Activated naive CD8-positive, alpha-beta T cell (primary cell): Measurements from ENCODE around the gene UFM1.
"Not testable (repeated sequence)": the region's sequence is repeated elsewhere in the genome, so short reads cannot be mapped to it uniquely, and the experiment has no call there.

Experiments
- H3K27ac Mint-ChIP-seq: one replicate; pipeline ENCODE4 v1.8.0; 2021; ENCODE audit warnings: mixed read lengths
- H3K27me3 Mint-ChIP-seq: one replicate; pipeline ENCODE4 v1.8.0; 2021; ENCODE audit warnings: mixed read lengths
- H3K36me3 Mint-ChIP-seq: one replicate; pipeline ENCODE4 v1.8.0; 2021; ENCODE audit warnings: mixed read lengths
- H3K4me1 Mint-ChIP-seq: one replicate; pipeline ENCODE4 v1.8.0; 2021; ENCODE audit warnings: low read depth, mixed read lengths
- H3K4me3 Mint-ChIP-seq: one replicate; pipeline ENCODE4 v1.8.0; 2021; ENCODE audit warnings: mild to moderate bottlenecking, mixed read lengths
- H3K9me3 Mint-ChIP-seq: one replicate; pipeline ENCODE4 v1.8.0; 2021; ENCODE audit warnings: low read depth, mixed read lengths

UFM1 gene

DNA sequence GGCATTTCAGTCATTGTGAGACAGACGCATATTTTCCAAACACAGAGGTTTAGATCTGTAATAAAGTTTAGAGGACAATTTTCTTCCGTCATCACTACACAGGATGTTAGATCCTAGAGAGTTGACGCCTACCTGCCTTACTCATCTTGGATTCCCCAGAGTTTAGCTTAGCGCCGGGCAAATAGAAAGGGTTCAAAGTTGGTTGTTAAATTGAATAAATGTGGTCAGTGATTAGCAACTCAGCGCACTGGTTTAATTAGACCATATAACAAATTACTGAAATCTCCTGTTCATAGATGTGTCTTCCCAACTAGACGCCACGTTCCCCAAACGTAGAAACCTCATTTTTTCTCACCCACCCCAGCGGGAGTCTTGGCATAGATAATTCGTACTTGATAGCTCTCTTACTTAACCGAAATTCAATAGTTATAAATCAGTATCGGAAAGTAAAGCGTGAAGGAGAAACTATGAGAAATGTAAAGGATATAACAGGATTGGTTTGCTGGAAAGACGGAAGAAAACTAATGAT, 726 bp upstream of the UFM1 start:
- Mint-ChIP-seq H3K4me1 (peaks cover 40% of the 10 kb centered on the region), H3K4me3 (peak overlapping the region; percentile 98), H3K27me3 (no peaks in the 10 kb centered on the region), H3K27ac (peak overlapping the region; percentile 99), H3K9me3 (no peaks in the 10 kb centered on the region), H3K36me3 (peaks cover 10% of the 10 kb centered on the region)

- peaks cover 43% of the 10 kb centered on the region for H3K4me1 Mint-ChIP-seq
- peaks cover 12% of the 10 kb centered on the region for H3K36me3 Mint-ChIP-seq
- H3K27ac Mint-ChIP-seq, result peak overlapping the region; percentile 99
- no peaks in the 10 kb centered on the region for H3K9me3 Mint-ChIP-seq
- no peaks in the 10 kb centered on the region for H3K27me3 Mint-ChIP-seq
- H3K4me3 Mint-ChIP-seq, result peak overlapping the region; percentile 98
These were observed 515 bp downstream of the UFM1 start for GRCh38 chr13:38350114-38350617.

GRCh38 chr13:38355595-38356119, 6.0 kb downstream of the UFM1 start:
- Mint-ChIP-seq H3K9me3 (no peaks in the 10 kb centered on the region), H3K27ac (peak overlapping the region; percentile 55), H3K27me3 (no peaks in the 10 kb centered on the region), H3K4me1 (peaks cover 45% of the 10 kb centered on the region), H3K4me3 (no peak overlapping the region), H3K36me3 (peaks cover 16% of the 10 kb centered on the region)

GRCh38 chr13:38358684-38359083, 9.0 kb downstream of the UFM1 start:
- no peak overlapping the region for H3K4me3 Mint-ChIP-seq
- peaks cover 22% of the 10 kb centered on the region for H3K36me3 Mint-ChIP-seq
- no peaks in the 10 kb centered on the region for H3K9me3 Mint-ChIP-seq
- no peaks in the 10 kb centered on the region for H3K27me3 Mint-ChIP-seq
- H3K4me1 Mint-ChIP-seq, result peaks cover 21% of the 10 kb centered on the region
- no peak overlapping the region for H3K27ac Mint-ChIP-seq

GRCh38 chr13:38361542-38362262, 12.1 kb downstream of the UFM1 start:
- peaks cover 17% of the 10 kb centered on the region for H3K36me3 Mint-ChIP-seq
- H3K27me3 Mint-ChIP-seq, result no peaks in the 10 kb centered on the region

GRCh38 chr13:38363219-38363618, 13.6 kb downstream of the UFM1 start:
- H3K9me3 Mint-ChIP-seq, result no peaks in the 10 kb centered on the region
- peaks cover 6% of the 10 kb centered on the region for H3K4me1 Mint-ChIP-seq
- H3K36me3 Mint-ChIP-seq, result peaks cover 17% of the 10 kb centered on the region
- no peaks in the 10 kb centered on the region for H3K27me3 Mint-ChIP-seq
- H3K27ac Mint-ChIP-seq, result no peak overlapping the region
- no peak overlapping the region for H3K4me3 Mint-ChIP-seq

More at GRCh38 chr13:38361542-38362262, 12.1 kb downstream of the UFM1 start:
- H3K4me3 Mint-ChIP-seq, result no peak overlapping the region
- H3K4me1 Mint-ChIP-seq, result peaks cover 9% of the 10 kb centered on the region
- no peak overlapping the region for H3K27ac Mint-ChIP-seq
- no peaks in the 10 kb centered on the region for H3K9me3 Mint-ChIP-seq

DNA sequence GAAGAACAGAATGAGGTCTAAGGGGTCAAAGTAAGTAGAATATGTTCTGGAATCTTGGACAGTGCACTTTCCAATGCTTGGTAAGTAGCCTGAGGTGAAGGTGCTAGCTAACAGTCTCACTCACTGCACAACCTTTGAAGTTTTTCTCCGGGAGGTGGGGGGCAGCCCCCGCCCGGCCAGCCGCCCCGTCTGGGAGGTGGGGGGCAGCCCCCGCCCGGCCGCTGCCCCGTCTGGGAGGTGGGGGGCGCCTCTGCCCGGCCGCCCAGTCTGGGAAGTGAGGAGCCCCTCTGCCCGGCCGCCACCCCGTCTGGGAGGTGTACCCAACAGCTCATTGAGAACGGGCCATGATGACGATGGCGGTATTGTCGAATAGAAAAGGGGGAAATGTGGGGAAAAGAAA, 14.1 kb downstream of the UFM1 start:
- not testable (repeated sequence) for H3K4me1 Mint-ChIP-seq, H3K4me3 Mint-ChIP-seq, H3K9me3 Mint-ChIP-seq, H3K27me3 Mint-ChIP-seq, H3K27ac Mint-ChIP-seq
- H3K36me3 Mint-ChIP-seq, result peaks cover 17% of the 10 kb centered on the region

- Mint-ChIP-seq H3K4me3 (no peak overlapping the region), H3K4me1 (peaks cover 2% of the 10 kb centered on the region), H3K27me3 (no peaks in the 10 kb centered on the region), H3K36me3 (peaks cover 16% of the 10 kb centered on the region), H3K9me3 (no peaks in the 10 kb centered on the region), H3K27ac (no peak overlapping the region)
These were observed 16.0 kb downstream of the UFM1 start for GRCh38 chr13:38365661-38366060.

- Mint-ChIP-seq H3K9me3 (no peaks in the 10 kb centered on the region), H3K27ac (no peak overlapping the region), H3K4me3 (no peak overlapping the region), H3K4me1 (peaks cover 2% of the 10 kb centered on the region), H3K27me3 (peaks cover 2% of the 10 kb centered on the region), H3K36me3 (peaks cover 7% of the 10 kb centered on the region)
These were observed 17.4 kb downstream of the UFM1 start for GRCh38 chr13:38366954-38367645.

DNA sequence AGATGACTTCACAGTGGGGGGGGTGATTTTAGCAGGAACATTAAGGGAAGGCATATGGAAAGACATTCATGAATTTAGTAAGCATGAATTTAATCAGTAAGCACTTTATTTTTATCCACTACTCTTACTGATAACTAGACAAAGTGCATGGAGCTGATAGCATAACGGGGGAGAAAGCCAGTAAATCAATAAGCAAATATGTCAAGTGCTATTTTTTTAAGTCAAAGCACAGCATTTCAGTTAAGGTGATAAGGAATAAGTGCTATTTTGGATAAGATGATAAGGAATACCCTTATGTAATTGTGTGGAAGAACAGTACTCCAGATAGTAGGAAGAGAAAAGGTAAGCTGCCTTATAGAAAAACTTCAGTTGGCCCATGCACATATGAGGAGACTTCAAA, 19.4 kb downstream of the UFM1 start:
- Mint-ChIP-seq H3K4me3 (no peak overlapping the region), H3K27me3 (peaks cover 8% of the 10 kb centered on the region), H3K36me3 (peaks cover 3% of the 10 kb centered on the region), H3K9me3 (peaks cover 3% of the 10 kb centered on the region), H3K4me1 (peaks cover 2% of the 10 kb centered on the region), H3K27ac (no peak overlapping the region)

- H3K9me3 Mint-ChIP-seq, H3K36me3 Mint-ChIP-seq, H3K4me1 Mint-ChIP-seq: not testable (repeated sequence)
These were observed 20.4 kb downstream of the UFM1 start for GRCh38 chr13:38370096-38370495.

GRCh38 chr13:38372820-38373383, 23.3 kb downstream of the UFM1 start:
- H3K27ac Mint-ChIP-seq, result no peak overlapping the region
- H3K9me3 Mint-ChIP-seq, result peaks cover 3% of the 10 kb centered on the region
- peaks cover 18% of the 10 kb centered on the region for H3K27me3 Mint-ChIP-seq
- no peak overlapping the region for H3K4me3 Mint-ChIP-seq
- peaks cover 5% of the 10 kb centered on the region for H3K36me3 Mint-ChIP-seq
- no peaks in the 10 kb centered on the region for H3K4me1 Mint-ChIP-seq

More at GRCh38 chr13:38370096-38370495, 20.4 kb downstream of the UFM1 start:
- H3K4me3 Mint-ChIP-seq, H3K27me3 Mint-ChIP-seq, H3K27ac Mint-ChIP-seq: not testable (repeated sequence)

GRCh38 chr13:38376546-38376945, 26.9 kb downstream of the UFM1 start:
- H3K36me3 Mint-ChIP-seq, result peaks cover 5% of the 10 kb centered on the region
- H3K27ac Mint-ChIP-seq, result no peak overlapping the region
- peaks cover 26% of the 10 kb centered on the region for H3K27me3 Mint-ChIP-seq
- no peak overlapping the region for H3K4me3 Mint-ChIP-seq
- no peaks in the 10 kb centered on the region for H3K4me1 Mint-ChIP-seq
- H3K9me3 Mint-ChIP-seq, result peaks cover 3% of the 10 kb centered on the region

GRCh38 chr13:38381890-38382289, 32.2 kb downstream of the UFM1 start:
- Mint-ChIP-seq H3K27me3 (peaks cover 9% of the 10 kb centered on the region), H3K4me1 (peaks cover 4% of the 10 kb centered on the region), H3K27ac (no peak overlapping the region), H3K9me3 (no peaks in the 10 kb centered on the region), H3K36me3 (no peaks in the 10 kb centered on the region), H3K4me3 (no peak overlapping the region)

- Mint-ChIP-seq H3K27me3 (peaks cover 10% of the 10 kb centered on the region), H3K9me3 (no peaks in the 10 kb centered on the region), H3K4me3 (no peak overlapping the region), H3K36me3 (no peaks in the 10 kb centered on the region), H3K4me1 (peaks cover 4% of the 10 kb centered on the region), H3K27ac (peak overlapping the region; percentile 31)
These were observed 33.3 kb downstream of the UFM1 start for GRCh38 chr13:38382946-38383345.
